ENCODE results near the gene ST3GAL5. TPM values are rescaled to one million over a fixed set of nuclear protein-coding genes. Genes with fewer than 3 reads are reported as not detected.
"Not testable (repeated sequence)": the region's sequence is repeated elsewhere in the genome, so short reads cannot be mapped to it uniquely, and the experiment has no call there.

ST3GAL5 gene
- total RNA-seq, 4 donors from 2014 or later = 3.0 to 20.2 (median 13.6) TPM

GRCh38 chr2:85900366-85900765, 11.6 kb upstream of the ST3GAL5 start:
- no peak overlapping the region for H3K4me3 ChIP-seq
- in situ Hi-C loops (cut with MboI; ENCODE audit: low pct_ligation_motif_present in 1 of 4, low pct_unique_long_range_greater_than_20kb in 1 of 4, low sequenced_read_pairs in 3 of 4) (no loop called here), intact Hi-C loops (cut with DNase I; ENCODE audit: low total_unique reads) (no loop called here)
- no peaks in the 10 kb centered on the region for H3K9me3 ChIP-seq
- H3K27ac ChIP-seq = no peak overlapping the region
- peaks cover 0 to 5% (median 0%) of the 10 kb centered on the region in 4 donors for H3K4me1 ChIP-seq
- DNase-seq = no peak
- no peaks in the 10 kb centered on the region for H3K36me3 ChIP-seq
- no peaks in the 10 kb centered on the region for H3K27me3 ChIP-seq
- no peak for TF ChIP-seq POLR2A (IDR thresholded peaks at IDR 0.05)
- no peak for TF ChIP-seq EP300 (IDR thresholded peaks at IDR 0.05; ENCODE audit: low read depth)
- no peak for TF ChIP-seq POLR2AphosphoS5 (IDR thresholded peaks at IDR 0.05)
- no peak for TF ChIP-seq CTCF (IDR thresholded peaks at IDR 0.05)
- WGBS, 2 donors (ENCODE audit: low coverage in 1 of 2) = 70 to 84% methylated on average over 2 of the region's 2 CpGs

GRCh38 chr2:85899849-85900248, 11.1 kb upstream of the ST3GAL5 start:
- H3K27me3 ChIP-seq = no peaks in the 10 kb centered on the region
- TF ChIP-seq POLR2AphosphoS5 (IDR thresholded peaks at IDR 0.05) = no peak
- no peak for TF ChIP-seq EP300 (IDR thresholded peaks at IDR 0.05; ENCODE audit: low read depth)
- TF ChIP-seq CTCF (IDR thresholded peaks at IDR 0.05) = no peak
- TF ChIP-seq POLR2A (IDR thresholded peaks at IDR 0.05) = no peak
- intact Hi-C loops (cut with DNase I; ENCODE audit: low total_unique reads) (no loop called here), in situ Hi-C loops (cut with MboI; ENCODE audit: low pct_ligation_motif_present in 1 of 4, low pct_unique_long_range_greater_than_20kb in 1 of 4, low sequenced_read_pairs in 3 of 4) (no loop called here)
- H3K4me1 ChIP-seq = peaks cover 0 to 2% (median 0%) of the 10 kb centered on the region in 4 donors
- H3K9me3 ChIP-seq = no peaks in the 10 kb centered on the region
- no peaks in the 10 kb centered on the region for H3K36me3 ChIP-seq
- 87% methylated on average over 1 of the region's 1 CpG; no CpG with 5 or more reads in 1 of the 2 donors for WGBS, 2 donors (ENCODE audit: low coverage in 1 of 2)
- DNase-seq = no peak
- H3K27ac ChIP-seq = no peak overlapping the region
- H3K4me3 ChIP-seq = no peak overlapping the region

GRCh38 chr2:85899284-85899683, 10.5 kb upstream of the ST3GAL5 start:
- no peak overlapping the region for H3K4me3 ChIP-seq
- in situ Hi-C loops (cut with MboI; ENCODE audit: low pct_ligation_motif_present in 1 of 4, low pct_unique_long_range_greater_than_20kb in 1 of 4, low sequenced_read_pairs in 3 of 4) = no loop called here
- WGBS, 2 donors (ENCODE audit: low coverage in 1 of 2) = 91 to 100% methylated on average over 1 of the region's 1 CpG

GRCh38 chr2:85898881-85899280, 10.1 kb upstream of the ST3GAL5 start:
- no peaks in the 10 kb centered on the region for H3K9me3 ChIP-seq
- no peak for DNase-seq
- in situ Hi-C loops (cut with MboI; ENCODE audit: low pct_ligation_motif_present in 1 of 4, low pct_unique_long_range_greater_than_20kb in 1 of 4, low sequenced_read_pairs in 3 of 4) = no loop called here
- H3K27ac ChIP-seq = no peak overlapping the region
- no peaks in the 10 kb centered on the region for H3K4me1 ChIP-seq
- WGBS, 2 donors (ENCODE audit: low coverage in 1 of 2) = 100% methylated on average over 1 of the region's 1 CpG; no CpG with 5 or more reads in 1 of the 2 donors
- H3K27me3 ChIP-seq = no peaks in the 10 kb centered on the region
- H3K4me3 ChIP-seq = no peak overlapping the region
- no peaks in the 10 kb centered on the region for H3K36me3 ChIP-seq
- TF ChIP-seq POLR2AphosphoS5 (IDR thresholded peaks at IDR 0.05) (no peak), CTCF (IDR thresholded peaks at IDR 0.05) (no peak), POLR2A (IDR thresholded peaks at IDR 0.05) (no peak), EP300 (IDR thresholded peaks at IDR 0.05; ENCODE audit: low read depth) (no peak)
- intact Hi-C loops (cut with DNase I; ENCODE audit: low total_unique reads) = no loop called here

More at GRCh38 chr2:85899284-85899683, 10.5 kb upstream of the ST3GAL5 start:
- Histone ChIP-seq H3K9me3 (no peaks in the 10 kb centered on the region), H3K36me3 (no peaks in the 10 kb centered on the region), H3K27me3 (no peaks in the 10 kb centered on the region), H3K4me1 (no peaks in the 10 kb centered on the region), H3K27ac (no peak overlapping the region)
- intact Hi-C loops (cut with DNase I; ENCODE audit: low total_unique reads) = no loop called here
- TF ChIP-seq CTCF (IDR thresholded peaks at IDR 0.05) (no peak), POLR2A (IDR thresholded peaks at IDR 0.05) (no peak), EP300 (IDR thresholded peaks at IDR 0.05; ENCODE audit: low read depth) (no peak), POLR2AphosphoS5 (IDR thresholded peaks at IDR 0.05) (no peak)
- no peak for DNase-seq

- H3K27me3 ChIP-seq; in situ Hi-C loops (cut with MboI; ENCODE audit: low pct_ligation_motif_present in 1 of 4, low pct_unique_long_range_greater_than_20kb in 1 of 4, low sequenced_read_pairs in 3 of 4); H3K9me3 ChIP-seq; H3K27ac ChIP-seq; intact Hi-C loops (cut with DNase I; ENCODE audit: low total_unique reads); H3K36me3 ChIP-seq; DNase-seq; H3K4me3 ChIP-seq: not testable (repeated sequence)
- 95 to 100% methylated on average over 5 to 6 of the region's 6 CpGs for WGBS, 2 donors (ENCODE audit: low coverage in 1 of 2)
- peaks cover 5 to 11% (median 8%) of the 10 kb centered on the region in 4 donors for H3K4me1 ChIP-seq
These were observed 5.9 kb upstream of the ST3GAL5 start for GRCh38 chr2:85894554-85895278.
